Ammon's horn (tissue), 1 donor: Measurements from ENCODE around the gene EXOC3L1.

Experiments used
- DNase-seq: peaks from one replicate; pipeline ENCODE4 v3.0.0-alpha.2; 2016; ENCODE audit warnings: low spot score

Gene EXOC3L1

DNA sequence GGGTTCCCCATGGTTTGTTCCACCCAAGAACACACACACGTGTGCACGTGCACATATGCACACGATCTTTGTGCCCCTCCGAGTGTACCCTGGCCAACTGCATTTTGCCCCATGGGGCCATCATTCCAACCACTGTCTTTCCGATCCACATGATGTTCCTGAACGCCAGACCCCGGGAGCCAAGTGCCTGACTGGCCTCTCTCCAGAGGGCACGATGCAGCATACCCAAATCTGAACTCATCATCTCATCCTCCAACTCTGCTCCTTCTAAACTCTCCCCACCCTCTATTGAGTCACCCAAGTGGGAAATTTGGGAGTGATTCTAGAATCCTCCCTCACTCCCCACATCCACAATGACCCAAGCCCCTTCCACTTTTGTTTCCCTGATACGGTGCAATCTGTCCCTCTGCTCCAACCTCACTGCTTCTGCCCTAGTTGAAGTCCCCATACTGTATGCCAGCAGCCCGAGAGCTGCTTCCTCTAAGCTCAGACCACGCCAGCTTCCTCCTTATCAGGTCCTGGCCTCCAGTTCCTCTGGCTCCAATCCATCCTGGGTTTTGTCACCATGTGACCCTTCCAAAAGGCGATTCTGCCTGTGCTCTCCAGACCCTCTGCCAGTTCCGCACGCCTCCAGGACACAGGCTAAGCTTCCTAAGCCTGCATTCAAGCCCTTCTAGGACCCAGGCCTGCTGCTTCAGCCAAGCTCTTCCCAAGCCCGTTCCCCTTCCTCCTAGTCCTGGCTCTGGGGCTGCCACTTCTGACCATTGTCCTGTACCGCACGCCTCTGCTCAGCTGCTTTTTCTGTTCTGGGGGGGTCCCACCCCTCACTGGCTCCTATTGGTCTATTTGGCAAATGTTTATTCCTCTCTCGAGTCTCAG is 26.9 kb upstream of the EXOC3L1 start:
- peak; percentile 69 for DNase-seq

DNA sequence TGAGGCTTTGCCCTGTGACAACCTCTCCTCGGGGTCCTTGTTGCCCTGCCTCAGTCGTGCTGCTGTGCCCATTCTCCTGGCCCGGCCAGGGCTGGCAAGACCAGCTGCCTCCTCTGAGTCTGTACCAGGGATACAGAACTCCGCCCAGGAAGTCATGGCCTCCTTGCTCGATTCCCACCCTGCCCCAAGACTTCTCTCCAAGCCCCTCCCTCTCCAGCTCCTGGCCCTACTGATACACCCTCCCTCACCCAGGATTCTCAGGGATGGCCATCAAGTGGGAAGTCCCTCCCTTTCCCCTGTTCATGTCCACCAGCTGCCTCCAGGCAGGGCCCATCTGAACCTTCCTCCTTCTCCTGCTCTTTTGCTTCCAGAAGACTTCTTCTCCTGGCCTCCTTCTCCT is 25.8 kb upstream of the EXOC3L1 start:
- no peak for DNase-seq

DNA sequence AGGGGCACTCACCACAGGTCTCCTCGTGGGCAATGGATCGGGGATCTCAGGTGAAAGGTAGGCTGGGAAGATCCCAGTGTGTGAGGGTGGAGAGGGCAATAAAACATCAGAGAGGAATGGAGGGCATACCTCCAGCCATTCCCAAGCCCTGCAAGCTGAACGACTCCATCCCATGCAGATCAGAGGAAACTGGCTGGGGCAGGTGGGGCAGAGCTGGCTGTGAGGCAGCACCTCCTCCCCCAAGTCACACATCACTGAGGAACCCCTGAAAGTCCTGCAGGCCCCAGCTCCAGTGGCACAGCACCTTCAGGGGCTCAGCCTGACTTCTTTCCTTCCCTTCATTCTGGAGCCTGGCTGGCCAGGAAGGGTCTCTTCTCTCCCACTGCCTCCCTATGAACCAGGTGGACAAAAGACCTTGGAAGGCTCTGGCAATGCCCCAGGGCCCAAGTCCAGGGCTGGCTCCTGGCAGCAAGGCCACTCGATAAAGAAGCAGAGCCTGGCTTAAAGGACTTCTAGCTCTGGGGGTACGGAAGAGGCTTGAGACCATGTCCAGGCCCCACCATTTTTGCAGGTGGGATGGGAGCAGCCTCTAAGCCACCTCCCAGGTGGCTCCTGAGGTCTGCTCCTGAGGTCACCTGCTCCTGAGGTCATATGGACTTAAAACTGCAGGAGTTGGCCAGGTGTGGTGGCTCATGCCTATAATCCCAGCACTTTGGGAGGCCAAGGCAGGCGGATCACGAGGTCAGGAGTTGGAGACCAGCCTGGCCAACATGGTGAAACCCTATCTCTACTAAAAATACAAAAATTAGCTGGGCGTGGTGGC is 23.5 kb upstream of the EXOC3L1 start:
- DNase-seq: no peak

DNA sequence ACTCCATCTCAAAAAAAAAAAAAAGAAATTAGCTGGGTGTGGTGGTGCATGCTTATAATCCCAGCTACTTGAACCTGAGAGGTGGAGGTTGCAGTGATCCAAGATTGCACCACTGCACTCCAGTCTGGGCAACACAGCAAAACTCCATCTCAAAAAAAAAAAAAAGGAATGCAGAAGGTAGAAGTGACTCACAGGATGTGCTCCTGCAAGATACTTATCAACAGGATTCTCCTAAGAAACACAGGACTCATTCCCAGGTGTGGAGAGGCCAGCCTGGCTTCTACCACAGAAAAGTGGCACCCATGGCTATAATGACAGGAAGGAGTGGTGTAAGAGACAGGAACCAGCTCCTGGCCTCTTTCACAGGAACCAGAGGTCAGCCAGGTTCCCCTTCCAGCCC is 22.8 kb upstream of the EXOC3L1 start:
- no peak for DNase-seq

DNA sequence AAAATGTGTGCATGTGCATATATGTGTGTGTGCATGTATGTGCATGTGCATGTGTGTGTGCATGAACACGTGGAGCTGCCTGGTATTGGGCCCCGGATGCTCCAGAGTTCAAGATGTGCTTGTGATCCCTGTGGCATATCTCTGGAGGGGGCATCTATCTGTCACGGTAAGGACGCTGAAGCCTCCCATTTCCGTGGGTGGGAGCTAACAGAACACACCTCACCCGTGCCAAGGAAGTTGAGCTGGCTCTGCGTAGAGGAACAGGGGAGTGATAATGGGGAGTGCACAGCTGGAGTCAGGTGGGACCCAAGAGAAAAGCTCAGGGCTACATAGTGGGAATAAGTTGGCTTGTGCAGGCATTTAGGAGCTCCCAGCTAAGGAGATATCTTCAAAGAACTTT is 21.7 kb upstream of the EXOC3L1 start:
- no peak for DNase-seq

DNA sequence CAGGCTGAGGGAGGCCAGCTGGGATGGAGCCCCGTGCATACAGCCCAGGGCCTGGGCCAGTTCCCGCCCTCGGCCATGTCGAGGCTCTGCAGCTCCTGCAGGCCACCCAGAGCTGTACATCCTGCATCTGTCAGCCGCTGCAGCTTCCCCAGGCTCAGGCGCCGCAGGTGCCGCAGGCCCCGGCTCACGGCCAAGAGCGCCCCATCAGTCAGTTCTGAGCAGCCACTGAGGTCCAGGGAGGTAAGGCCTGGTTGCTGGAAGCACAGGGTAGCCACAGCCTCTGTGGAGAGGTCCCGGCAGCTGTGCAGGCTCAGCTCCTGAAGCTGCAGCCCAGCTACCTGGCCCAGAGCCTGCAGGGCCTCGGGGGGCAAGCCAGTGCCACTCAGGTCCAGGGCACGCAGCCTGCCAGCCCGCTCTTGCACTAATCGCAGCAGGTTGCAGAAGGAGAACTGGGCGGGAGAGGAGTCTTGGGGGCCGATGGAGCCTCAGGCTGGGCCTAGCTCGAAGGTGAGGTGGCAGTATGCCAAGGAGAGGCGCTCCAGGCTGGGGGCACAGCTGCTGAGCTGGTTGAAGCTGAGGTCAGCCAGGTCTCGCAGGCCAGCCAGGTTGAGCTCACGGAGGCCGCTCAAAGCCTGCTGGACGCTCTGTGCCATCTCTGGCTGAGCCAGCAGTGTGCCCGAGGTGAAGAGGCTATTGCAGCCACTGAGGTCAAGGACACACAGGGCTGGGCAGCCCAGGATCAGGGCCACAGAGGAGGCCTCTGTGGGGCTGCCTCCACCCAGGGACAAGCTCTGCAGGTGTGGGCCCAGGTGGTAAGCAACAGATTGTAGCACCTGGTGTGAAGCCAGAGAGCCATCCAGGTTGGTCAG is 20.4 kb upstream of the EXOC3L1 start:
- no peak for DNase-seq

DNA sequence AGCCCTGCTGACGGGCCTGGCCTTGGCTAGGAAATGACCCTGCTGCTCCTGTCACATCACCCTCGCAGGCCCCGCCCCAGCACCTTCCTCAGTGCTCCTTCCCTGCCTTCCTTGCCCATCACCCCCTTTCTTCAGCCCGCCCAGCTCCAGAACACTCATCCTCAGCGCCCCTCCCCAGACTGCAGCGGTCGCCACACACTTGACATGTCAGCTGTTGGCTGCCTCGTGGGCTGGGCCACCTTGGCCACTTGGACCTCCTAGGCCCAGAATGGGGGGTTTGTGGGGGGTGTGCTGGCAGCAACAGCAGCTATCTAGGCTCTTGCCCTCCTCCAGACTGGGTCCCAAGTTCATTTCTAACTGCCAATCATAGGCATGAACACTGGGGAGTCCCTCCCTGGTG is 19.6 kb upstream of the EXOC3L1 start:
- DNase-seq: no peak

DNA sequence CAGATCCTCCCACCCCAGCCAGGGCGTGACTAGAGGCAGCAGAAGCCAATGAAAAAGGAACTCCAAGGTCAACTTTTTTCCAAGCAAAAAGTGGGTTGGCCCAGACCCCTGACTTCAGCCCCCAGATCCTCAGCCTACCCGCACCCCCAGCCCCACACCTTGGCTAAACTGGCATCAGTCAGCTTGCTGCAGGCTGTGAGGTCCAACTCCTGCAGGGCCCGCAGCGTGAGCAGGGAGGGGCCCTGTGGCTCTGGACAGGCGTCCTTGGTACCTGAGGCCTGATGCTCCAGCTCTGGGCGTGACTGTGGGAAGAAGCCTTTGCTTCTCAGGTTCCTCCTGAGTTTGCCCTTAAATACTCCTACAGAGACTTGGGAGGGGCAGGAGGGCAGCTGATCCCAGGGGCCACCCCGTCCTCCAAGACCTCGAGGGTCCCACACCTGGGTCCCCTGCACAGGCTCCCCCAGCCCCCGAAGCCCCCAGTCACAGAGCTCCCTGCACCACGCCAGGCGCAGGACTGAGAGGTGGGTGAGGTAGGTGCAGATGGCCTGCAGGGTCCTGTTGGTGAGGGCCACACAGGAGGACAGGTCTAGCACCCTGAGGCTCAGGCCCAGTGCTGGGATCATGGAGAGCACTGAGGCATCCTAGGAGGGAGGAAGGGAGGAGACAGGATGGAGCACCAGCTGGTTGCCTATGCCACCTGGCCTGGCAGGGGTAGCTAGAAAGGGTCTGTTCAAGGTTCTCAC is 18.4 kb upstream of the EXOC3L1 start:
- no peak for DNase-seq

DNA sequence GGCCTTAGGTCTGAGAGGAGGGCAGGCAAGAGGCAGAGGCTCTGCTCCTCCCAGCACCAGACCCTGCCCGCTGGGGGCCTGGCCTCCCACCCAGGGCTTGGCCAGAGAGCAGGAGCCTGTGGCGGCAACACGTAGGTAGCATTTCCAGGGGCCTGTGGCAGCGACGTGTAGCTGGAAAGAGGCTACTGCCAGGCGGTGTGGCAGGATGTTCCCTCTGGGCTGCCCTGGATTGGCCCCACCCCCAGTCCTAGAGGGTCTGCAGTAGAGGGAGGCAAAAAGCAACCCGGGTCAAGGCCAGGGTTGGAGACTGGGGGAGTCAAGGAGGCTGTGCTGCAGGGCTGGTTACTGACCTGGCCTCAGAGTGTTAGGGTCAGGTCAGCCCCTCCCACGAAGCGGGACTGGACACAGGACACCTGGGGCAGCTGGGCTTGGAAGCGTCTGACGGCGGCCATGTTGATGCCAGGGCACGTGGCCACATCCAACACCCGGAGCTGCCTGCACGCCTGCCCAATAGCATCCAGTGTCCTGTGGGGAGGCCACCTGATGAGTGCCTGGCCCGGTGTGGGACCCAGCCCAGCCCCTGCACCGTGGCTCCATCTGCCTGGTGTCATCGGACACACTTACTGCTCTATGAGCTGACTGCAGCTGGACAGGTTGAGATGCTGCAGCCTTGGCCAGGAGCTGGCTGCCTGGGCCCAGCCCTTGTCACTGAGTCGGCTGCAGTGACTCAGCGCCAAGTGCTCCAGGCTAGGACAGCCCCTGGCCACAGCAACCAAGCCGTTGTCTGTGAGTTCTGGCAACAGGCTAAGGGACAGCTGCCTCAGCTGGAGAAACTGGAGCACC is 17.5 kb upstream of the EXOC3L1 start:
- no peak for DNase-seq

DNA sequence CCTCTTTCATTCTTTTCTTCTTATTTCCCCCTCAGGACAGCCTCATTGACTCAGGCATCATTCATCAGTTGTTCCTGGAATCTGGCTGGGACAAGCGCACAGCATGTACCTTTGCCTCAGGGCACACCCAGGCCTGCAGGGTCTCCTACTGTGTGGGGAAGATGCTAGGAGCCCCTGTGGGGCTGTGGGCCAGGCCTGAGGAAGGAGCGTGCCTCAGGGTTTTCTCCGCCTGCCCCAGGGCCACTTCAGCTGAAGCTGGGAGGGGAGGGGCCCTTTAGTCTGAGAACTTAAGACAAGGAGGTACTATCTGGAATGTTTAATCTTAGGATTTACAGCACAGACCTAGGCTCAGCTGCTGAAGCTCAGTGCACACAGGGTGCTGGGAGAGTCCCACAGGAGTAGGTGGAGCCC is 16.9 kb upstream of the EXOC3L1 start:
- DNase-seq: no peak

DNA sequence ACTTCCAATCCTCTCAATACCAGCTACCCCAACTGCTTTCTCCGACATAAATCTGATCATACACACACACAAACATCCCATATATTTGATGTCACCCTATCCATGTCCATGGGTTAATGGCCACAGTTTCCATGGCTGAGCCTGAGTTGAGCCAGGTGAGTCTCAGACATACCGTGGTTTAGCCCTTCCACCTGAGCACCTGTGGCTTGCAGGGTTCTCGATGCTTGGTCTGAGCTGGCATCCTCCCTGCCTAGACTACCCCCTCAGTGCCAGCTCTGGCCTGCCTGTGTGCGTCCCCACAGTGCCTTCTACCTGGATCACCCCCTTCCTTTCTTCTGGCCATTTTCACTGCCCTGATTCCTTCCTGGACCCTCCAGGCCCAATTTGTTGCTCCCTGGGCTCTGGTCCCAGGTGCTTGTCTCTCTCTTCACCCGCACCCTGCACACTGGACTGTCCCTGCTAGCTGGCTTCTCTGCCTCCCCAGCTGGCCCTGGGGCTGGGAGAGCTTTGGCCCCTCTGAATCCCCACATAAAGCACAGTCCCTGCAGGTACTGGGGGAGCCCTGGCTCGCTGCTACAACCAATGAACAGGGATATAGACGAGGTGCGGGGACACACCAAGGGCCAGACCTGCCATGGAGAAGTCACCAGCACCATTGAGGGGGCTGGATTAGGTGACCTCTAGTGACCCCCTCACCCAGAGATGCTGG is 16.3 kb upstream of the EXOC3L1 start:
- no peak for DNase-seq

DNA sequence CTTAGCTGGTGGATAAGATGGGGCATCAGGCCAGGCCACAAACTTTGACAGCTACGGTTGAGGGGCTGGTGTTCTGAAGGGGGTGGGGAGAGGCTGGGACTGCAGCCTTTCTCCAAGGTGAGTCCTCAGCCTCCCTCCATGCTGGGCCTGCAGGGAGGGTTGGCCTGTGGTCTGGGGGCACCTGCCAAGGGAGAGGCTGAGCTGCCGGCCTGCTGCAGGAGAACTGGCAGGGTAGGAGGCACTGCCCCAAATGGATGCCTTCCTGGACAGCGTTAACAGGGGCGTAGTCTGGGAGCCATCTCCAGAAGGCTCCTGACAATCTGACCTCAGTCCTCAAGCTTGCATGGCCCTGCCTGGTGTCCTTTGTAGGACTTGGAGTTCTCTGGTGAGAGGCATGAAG is 14.1 kb upstream of the EXOC3L1 start:
- no peak for DNase-seq

DNA sequence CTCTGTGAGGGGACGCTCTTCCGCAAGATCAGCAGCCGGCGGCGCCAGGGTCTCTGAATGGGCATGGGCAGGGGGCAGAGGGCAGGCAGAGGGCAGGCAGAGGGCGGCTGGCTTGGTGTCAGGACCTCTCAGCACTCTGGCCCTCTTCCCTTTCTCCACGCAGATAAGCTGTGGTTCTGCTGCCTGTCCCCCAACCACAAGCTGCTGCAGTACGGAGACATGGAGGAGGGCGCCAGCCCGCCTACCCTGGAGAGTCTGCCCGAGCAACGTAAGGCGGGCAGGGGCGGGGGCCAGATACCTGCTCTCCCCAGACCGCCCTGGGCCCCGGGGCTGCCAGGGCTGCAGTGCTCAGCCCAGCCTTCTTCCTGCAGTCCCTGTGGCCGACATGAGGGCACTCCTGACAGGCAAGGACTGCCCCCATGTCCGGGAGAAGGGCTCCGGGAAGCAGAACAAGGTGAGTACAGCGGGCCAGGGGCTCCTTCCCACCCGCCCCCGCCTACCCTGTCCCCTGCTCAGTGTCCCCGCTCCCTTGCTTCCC is 13.1 kb upstream of the EXOC3L1 start:
- DNase-seq: no peak

DNA sequence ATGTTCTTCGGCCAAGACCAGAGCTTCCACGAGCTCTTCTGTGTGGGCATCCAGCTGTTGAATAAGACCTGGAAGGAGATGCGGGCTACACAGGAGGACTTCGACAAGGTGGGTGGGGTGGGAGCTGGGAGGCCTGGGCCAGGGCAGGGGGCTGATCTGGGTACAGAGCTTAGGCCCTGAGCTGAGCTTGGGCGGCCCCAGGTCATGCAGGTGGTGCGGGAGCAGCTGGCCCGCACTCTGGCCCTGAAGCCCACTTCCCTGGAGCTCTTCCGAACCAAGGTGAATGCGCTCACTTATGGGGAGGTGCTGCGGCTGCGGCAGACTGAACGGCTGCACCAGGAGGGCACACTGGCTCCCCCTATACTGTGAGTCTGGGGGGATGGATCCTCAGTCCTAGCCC is 12.5 kb upstream of the EXOC3L1 start:
- no peak for DNase-seq

DNA sequence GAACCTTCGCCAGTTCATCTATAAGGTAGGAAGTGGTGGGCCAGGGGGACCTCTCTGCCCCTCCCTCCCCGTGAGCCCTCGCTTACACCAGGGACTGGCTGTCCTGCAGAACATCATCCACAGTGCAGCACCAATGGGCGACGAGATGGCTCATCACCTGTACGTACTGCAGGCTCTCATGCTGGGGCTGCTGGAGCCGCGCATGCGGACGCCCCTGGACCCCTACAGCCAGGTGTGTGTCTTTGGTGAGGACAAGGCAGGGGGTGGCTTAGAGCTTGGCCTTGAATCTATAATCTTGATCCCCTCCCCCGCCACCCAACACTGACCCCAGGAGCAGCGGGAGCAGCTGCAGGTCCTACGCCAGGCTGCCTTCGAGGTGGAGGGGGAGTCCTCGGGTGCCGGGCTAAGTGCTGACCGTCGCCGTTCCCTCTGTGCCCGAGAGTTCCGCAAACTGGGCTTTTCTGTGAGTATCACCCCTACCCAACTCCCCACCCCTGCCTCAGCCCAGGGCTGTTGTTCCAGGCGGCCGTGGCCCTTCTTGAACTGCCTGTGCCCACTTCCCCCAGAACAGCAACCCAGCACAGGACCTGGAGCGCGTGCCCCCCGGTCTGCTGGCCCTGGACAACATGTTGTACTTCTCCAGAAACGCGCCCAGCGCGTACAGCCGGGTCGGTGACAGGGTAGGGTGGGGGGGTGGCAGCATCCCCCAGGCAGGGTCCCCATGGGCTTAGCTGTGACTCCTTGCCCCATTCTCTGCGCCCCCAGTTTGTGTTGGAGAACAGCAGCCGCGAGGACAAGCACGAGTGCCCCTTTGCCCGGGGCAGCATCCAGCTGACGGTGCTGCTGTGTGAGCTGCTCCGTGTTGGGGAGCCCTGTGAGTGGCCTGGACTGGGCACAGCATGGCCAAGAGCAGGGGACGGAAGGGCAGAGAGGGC is 11.7 kb upstream of the EXOC3L1 start:
- no peak for DNase-seq

DNA sequence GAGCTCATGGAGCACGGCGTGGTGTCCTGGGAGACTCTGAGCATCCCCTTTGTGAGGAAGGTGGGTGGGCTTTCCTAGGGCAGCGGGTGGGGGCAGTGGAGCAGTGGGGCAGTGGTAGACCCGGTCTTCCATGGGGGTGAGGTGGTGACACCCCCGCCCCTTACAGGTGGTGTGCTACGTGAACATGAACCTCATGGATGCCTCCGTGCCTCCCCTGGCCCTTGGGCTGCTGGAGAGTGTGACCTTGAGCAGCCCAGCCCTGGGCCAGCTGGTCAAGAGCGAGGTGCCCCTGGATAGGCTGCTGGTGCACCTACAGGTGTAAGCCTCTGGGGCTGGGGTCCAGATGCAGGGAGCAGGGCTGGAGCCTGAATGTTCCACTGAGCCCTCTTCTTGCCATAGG is 10.6 kb upstream of the EXOC3L1 start:
- no peak for DNase-seq

DNA sequence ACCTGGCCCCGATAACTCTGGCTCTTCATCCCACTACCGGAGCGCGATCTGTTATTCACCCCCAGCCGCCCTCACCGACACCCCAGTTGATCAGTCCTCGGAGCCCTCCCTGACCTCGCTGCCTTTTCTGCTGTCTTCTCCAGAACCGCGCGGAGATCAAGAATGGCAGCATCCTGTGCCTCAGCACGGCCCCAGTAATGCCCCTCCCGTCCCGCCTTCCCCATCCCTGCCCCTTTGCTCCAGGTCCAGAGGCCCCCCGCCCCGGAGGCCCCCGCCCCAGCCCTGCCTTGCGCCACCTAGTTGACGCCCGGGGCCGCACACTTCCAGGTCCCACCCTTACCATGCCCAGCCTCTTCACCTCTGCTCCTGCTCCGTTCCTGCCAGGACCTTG is 9.9 kb upstream of the EXOC3L1 start:
- DNase-seq: no peak

DNA sequence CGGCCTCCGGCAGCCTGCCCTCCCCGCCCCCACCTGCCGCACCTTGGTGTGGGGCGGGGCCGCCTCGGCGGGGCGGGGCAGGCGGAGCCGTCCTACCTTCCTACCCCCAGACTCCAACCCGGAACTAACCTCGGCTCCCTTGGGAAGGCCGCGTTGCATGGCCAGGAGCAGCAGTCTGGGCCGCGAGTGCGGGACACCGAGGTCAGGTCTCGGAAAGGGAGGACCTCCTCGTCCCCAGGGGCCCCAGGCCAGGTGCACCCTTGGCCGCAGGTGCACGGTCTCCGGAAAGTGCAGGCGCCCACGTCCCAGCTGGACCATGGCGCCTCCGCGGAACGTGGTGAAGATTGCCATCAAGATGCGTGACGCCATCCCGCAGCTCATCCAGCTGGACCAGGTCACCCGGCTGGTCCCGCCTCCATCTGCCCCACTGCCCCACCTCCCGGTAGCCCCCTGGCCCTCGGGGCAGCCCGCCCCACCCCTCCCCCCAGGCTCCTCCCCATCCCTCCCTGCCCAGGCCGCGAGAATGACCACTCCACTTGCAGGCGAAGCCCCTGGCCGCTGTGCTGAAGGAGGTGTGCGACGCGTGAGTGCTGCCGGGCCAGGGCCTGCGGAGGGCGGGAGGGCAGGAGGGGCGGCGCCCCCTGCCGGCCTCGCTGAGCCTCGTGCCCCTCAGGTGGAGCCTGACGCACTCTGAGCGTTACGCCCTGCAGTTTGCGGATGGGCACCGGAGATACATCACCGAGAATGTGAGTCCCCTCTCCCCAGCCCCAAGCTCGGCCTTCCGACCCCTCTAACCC is 9.3 kb upstream of the EXOC3L1 start, which contains the start of gene ELMO3:
TSS of gene ELMO3 (plus strand) at position 121 of the 797 bp plus-strand sequence. CDS start at position 317, 196 bp downstream.
- DNase-seq: no peak
